ENCODE measurements around the gene AMZ2. TPM values are rescaled to one million over a fixed set of nuclear protein-coding genes. Genes with fewer than 3 reads are reported as not detected.
"Not testable (repeated sequence)": the region's sequence is repeated elsewhere in the genome, so short reads cannot be mapped to it uniquely, and the experiment has no call there.

The AMZ2 gene
- total and polyA plus RNA-seq, 8 donors: 21.2 to 46.0 (median 29.5) TPM

- no peak overlapping the region for H3K27ac ChIP-seq
- H3K4me1 ChIP-seq: no peaks in the 10 kb centered on the region
- H3K27me3 ChIP-seq: no peaks in the 10 kb centered on the region
- H3K4me3 ChIP-seq: no peak overlapping the region
- H3K9me3 ChIP-seq: no peaks in the 10 kb centered on the region
- H3K36me3 ChIP-seq: no peaks in the 10 kb centered on the region
- intact Hi-C loops (cut with DNase I): no loop called here
- TF ChIP-seq CTCF (IDR thresholded peaks at IDR 0.05): no peak
- WGBS, 2 donors: 89% methylated on average over 10 of the region's 10 CpGs
- no peak for ATAC-seq
- DNase-seq: no peak
- no peak for FAIRE-seq
These were observed 37.1 kb upstream of the AMZ2 start for GRCh38 chr17:68210570-68211315.

GRCh38 chr17:68213428-68214411, 34.1 kb upstream of the AMZ2 start:
- FAIRE-seq; H3K27ac ChIP-seq; H3K27me3 ChIP-seq; H3K4me1 ChIP-seq; H3K4me3 ChIP-seq; intact Hi-C loops (cut with DNase I); H3K9me3 ChIP-seq; DNase-seq; H3K36me3 ChIP-seq: not testable (repeated sequence)
- peak in 1 of 4 donors; percentile 39 for ATAC-seq
- 56 to 64% methylated on average over 11 of the region's 11 CpGs for WGBS, 2 donors

GRCh38 chr17:68215453-68215852, 32.4 kb upstream of the AMZ2 start:
- H3K27ac ChIP-seq; H3K4me3 ChIP-seq; intact Hi-C loops (cut with DNase I); DNase-seq; FAIRE-seq; H3K4me1 ChIP-seq; ATAC-seq; H3K27me3 ChIP-seq; H3K9me3 ChIP-seq; H3K36me3 ChIP-seq: not testable (repeated sequence)
- 87 to 100% methylated on average over 1 to 5 of the region's 5 CpGs for WGBS, 2 donors

- H3K9me3 ChIP-seq; H3K4me1 ChIP-seq; intact Hi-C loops (cut with DNase I); H3K27me3 ChIP-seq; FAIRE-seq; H3K36me3 ChIP-seq; ATAC-seq; H3K27ac ChIP-seq; H3K4me3 ChIP-seq; DNase-seq: not testable (repeated sequence)
- WGBS, 2 donors: 88 to 93% methylated on average over 5 of the region's 5 CpGs
These were observed 28.4 kb upstream of the AMZ2 start for GRCh38 chr17:68219429-68219828.

GRCh38 chr17:68220186-68220585, 27.7 kb upstream of the AMZ2 start:
- H3K9me3 ChIP-seq; ATAC-seq; H3K27me3 ChIP-seq; H3K4me1 ChIP-seq; H3K36me3 ChIP-seq; intact Hi-C loops (cut with DNase I); DNase-seq; FAIRE-seq; H3K27ac ChIP-seq; H3K4me3 ChIP-seq: not testable (repeated sequence)
- WGBS, 2 donors: 58 to 78% methylated on average over 2 of the region's 2 CpGs

- H3K4me3 ChIP-seq; FAIRE-seq; ATAC-seq; H3K27ac ChIP-seq; intact Hi-C loops (cut with DNase I); DNase-seq; H3K36me3 ChIP-seq; H3K4me1 ChIP-seq; H3K27me3 ChIP-seq; H3K9me3 ChIP-seq: not testable (repeated sequence)
- WGBS, 2 donors: 84 to 94% methylated on average over 12 of the region's 12 CpGs
These were observed 27.1 kb upstream of the AMZ2 start for GRCh38 chr17:68220786-68221185.

- 75 to 82% methylated on average over 4 of the region's 4 CpGs for WGBS, 2 donors
- Histone ChIP-seq H3K4me3 (no peak overlapping the region), H3K27me3 (no peaks in the 10 kb centered on the region), H3K4me1 (no peaks in the 10 kb centered on the region), H3K27ac (no peak overlapping the region), H3K9me3 (no peaks in the 10 kb centered on the region), H3K36me3 (no peaks in the 10 kb centered on the region)
- no peak for TF ChIP-seq CTCF (IDR thresholded peaks at IDR 0.05)
- intact Hi-C loops (cut with DNase I): no loop called here
- ATAC-seq: no peak
- no peak for FAIRE-seq
- no peak for DNase-seq
These were observed 26.1 kb upstream of the AMZ2 start for GRCh38 chr17:68221786-68222185.
